Heart right ventricle (tissue), 16 donors: ENCODE results near the gene OLIG1. TPM values are rescaled to one million over a fixed set of nuclear protein-coding genes. Genes with fewer than 3 reads are reported as not detected.

Experiments used
- ATAC-seq, 8 donors: fragments of 200-7000 bp; cut with Tn5 transposase; one replicate each; pipeline ENCODE4 v1.9.1; 2020; ENCODE audit warnings: mild to moderate bottlenecking in 8 of 8, moderate library complexity in 8 of 8, moderate number of reproducible peaks in 1 of 8
- DNase-seq, 2 donors: peaks; one replicate each; pipeline ENCODE4 v3.0.0-alpha.2; 2020
- H3K27ac ChIP-seq, 10 donors: fragments of 200-600 bp; sonication (generic) in 2 of 10; one replicate each; pipeline versions ENCODE4 v1.5.0 to v1.8.0; 2020 to 2022; ENCODE audit warnings: mild to moderate bottlenecking in 3 of 10
- H3K27me3 ChIP-seq, 7 donors: fragments of 200-600 bp; one replicate each; pipeline ENCODE4 v1.8.0; 2021 to 2022; ENCODE audit warnings: mild to moderate bottlenecking in 2 of 7
- H3K36me3 ChIP-seq, 9 donors: fragments of 200-600 bp; sonication (generic) in 1 of 9; one replicate each; pipeline versions ENCODE4 v1.5.0 to v1.8.0; 2020 to 2022; ENCODE audit warnings: mild to moderate bottlenecking in 2 of 9
- H3K4me1 ChIP-seq, 9 donors: fragments of 200-600 bp; sonication (generic) in 1 of 9; one replicate each; pipeline versions ENCODE4 v1.5.0 to v1.8.0; 2020 to 2022; ENCODE audit warnings: mild to moderate bottlenecking in 4 of 9
- H3K4me3 ChIP-seq, 10 donors: fragments of 200-600 bp; sonication (generic) in 2 of 10; one replicate each; pipeline versions ENCODE4 v1.5.0 to v1.8.0; 2020 to 2022; ENCODE audit warnings: mild to moderate bottlenecking in 7 of 10, moderate library complexity in 2 of 10
- H3K9me3 ChIP-seq, 11 donors: fragments of 200-600 bp in 10 of 11; sonication (generic) in 2 of 11; one replicate each; pipeline versions ENCODE4 v1.5.0 to v1.8.0; 2013 to 2022; ENCODE audit warnings: mild to moderate bottlenecking in 2 of 11, control low read depth in 1 of 11, moderate library complexity in 1 of 11
- CTCF ChIP-seq, 9 donors: fragments of 200-600 bp; sonication (generic) in 2 of 9; IDR thresholded peaks; one replicate each; pipeline versions ENCODE4 v1.5.0 to v1.8.0; 2021 to 2022; ENCODE audit warnings: antibody characterized with exemption in 9 of 9, mild to moderate bottlenecking in 5 of 9, moderate library complexity in 1 of 9
- WGBS, 2 donors: extraction: QIAGEN DNeasy Blood & Tissue Kit; methylation state at CpG; one replicate each; pipeline ENCODE4 v1.1.7; 2013; ENCODE audit warnings: inconsistent platforms in 1 of 2; 5-methylcytosine and 5-hydroxymethylcytosine counted together
- intact Hi-C, 10 donors: fragments of 100-400 bp; cut with DNase I; formaldehyde crosslinking; loops; one replicate each; pipeline versions ENCODE4 v1.11.1 to v1.14.2; 2022
- polyA plus RNA-seq, 2 donors: library from polyadenylated mRNA; stranded (reverse); fragments of 200-250 nt; gene quantifications; one replicate each; pipeline ENCODE4 v1.2.3, GENCODE V29; 2013
- total RNA-seq, 10 donors: library from RNA; stranded (reverse); fragmentation: NEBNext Ultra II Directional in 3 of 10; extraction: Animal tissue kit (Norgen Biotek cat#: 25700) in 3 of 10; gene quantifications; one replicate each; pipeline versions ENCODE4 v1.2.1 to v1.2.4, GENCODE V29; 2021 to 2023
- donor health status: Arrhythmogenic right ventricular cardiomyopathy.
- donor health status: ischemic (EF 13 %, LVEDD 7.1; RV severe dilation, severe dysfunction).
- donor health status: healthy with polysubstance abuse.
- donor health status: DM: no; HTN: yes; CAD: no.
- donor health status: DM: no; HTN: no; CAD: no.
- donor health status: ischemic (EF 25% LVEDD 6.9; RV normal size, moderate dysfunction).
- donor health status: ischemic (EF 25% LVEDD 5.7; RV mildly dilated, moderate dysfunction).
- donor health status: healthy.
- donor health status: DM: yes; HTN: yes; CAD: no.
- donor health status: Ischemic cardiomyopathy.
- donor health status: ischemic (EF 35%, LVEDD 5.7; RV mildly dilated, moderate dysfunction).
- donor health status: nonischemic (EF 11% LVEDD 7.7; RV severe dilation, severe dysfunction).
- donor health status: DM: yes; HTN: yes; CAD: no.
- donor health status: PGD.
- donor health status: ischemic (EF 29% LVEDD 5.4; RV normal size, mild dysfunction).
- donor health status: nonischemic (EF 23%, LVEDD 6.1; RV moderate dilation, normal function).

The OLIG1 gene
- total and polyA plus RNA-seq, 12 donors, result 0.09 to 0.49 (median 0.12) TPM; not detected in 8

- Histone ChIP-seq H3K27me3 (peaks cover 0 to 94% (median 84%) of the 10 kb centered on the region in 7 donors), H3K27ac (no peak overlapping the region), H3K4me3 (no peak overlapping the region), H3K4me1 (peaks cover 0 to 52% (median 0%) of the 10 kb centered on the region in 9 donors), H3K36me3 (no peaks in the 10 kb centered on the region), H3K9me3 (peaks cover 0 to 3% (median 0%) of the 10 kb centered on the region in 11 donors)
- intact Hi-C loops, result no loop called here
- no peak for TF ChIP-seq CTCF (IDR thresholded peaks at IDR 0.05)
- ATAC-seq (no peak), DNase-seq (no peak)
- 32 to 37% methylated on average over 14 of the region's 14 CpGs for WGBS, 2 donors
These were observed 5.9 kb upstream of the OLIG1 start for GRCh38 chr21:33063907-33064622.

GRCh38 chr21:33064623-33065390 lies 5.1 kb upstream of the OLIG1 start:
- Histone ChIP-seq H3K4me3 (no peak overlapping the region), H3K36me3 (no peaks in the 10 kb centered on the region), H3K4me1 (peaks cover 0 to 49% (median 2%) of the 10 kb centered on the region in 9 donors), H3K27ac (no peak overlapping the region), H3K9me3 (peaks cover 0 to 10% (median 0%) of the 10 kb centered on the region in 11 donors), H3K27me3 (peaks cover under 1 to 98% (median 92%) of the 10 kb centered on the region in 7 donors)
- no peak for TF ChIP-seq CTCF (IDR thresholded peaks at IDR 0.05)
- 28 to 30% methylated on average over 18 of the region's 18 CpGs for WGBS, 2 donors
- ATAC-seq (no peak), DNase-seq (no peak)
- intact Hi-C loops, result no loop called here

GRCh38 chr21:33067043-33067442 lies 2.9 kb upstream of the OLIG1 start:
- intact Hi-C loops, result no loop called here
- Histone ChIP-seq H3K9me3 (peaks cover 0 to 10% (median 0%) of the 10 kb centered on the region in 11 donors), H3K4me1 (peaks cover 4 to 59% (median 15%) of the 10 kb centered on the region in 9 donors), H3K27ac (no peak overlapping the region), H3K36me3 (no peaks in the 10 kb centered on the region), H3K4me3 (no peak overlapping the region), H3K27me3 (peaks cover 19 to 97% (median 94%) of the 10 kb centered on the region in 7 donors)
- 83 to 87% methylated on average over 7 of the region's 7 CpGs for WGBS, 2 donors
- no peak for TF ChIP-seq CTCF (IDR thresholded peaks at IDR 0.05)
- ATAC-seq (no peak), DNase-seq (no peak)

GRCh38 chr21:33067457-33067856 lies 2.5 kb upstream of the OLIG1 start:
- WGBS, 2 donors, result 56 to 76% methylated on average over 4 of the region's 4 CpGs
- DNase-seq (no peak), ATAC-seq (no peak)
- Histone ChIP-seq H3K27me3 (peaks cover 19 to 99% (median 97%) of the 10 kb centered on the region in 7 donors), H3K9me3 (peaks cover 0 to 10% (median 0%) of the 10 kb centered on the region in 11 donors), H3K4me3 (no peak overlapping the region), H3K27ac (peak overlapping the region in 1 of 10 donors; percentile 26), H3K4me1 (peaks cover 4 to 62% (median 15%) of the 10 kb centered on the region in 9 donors), H3K36me3 (no peaks in the 10 kb centered on the region)
- intact Hi-C loops, result no loop called here
- TF ChIP-seq CTCF (IDR thresholded peaks at IDR 0.05), result no peak
